ENCODE results near the gene DDTL.

DNA sequence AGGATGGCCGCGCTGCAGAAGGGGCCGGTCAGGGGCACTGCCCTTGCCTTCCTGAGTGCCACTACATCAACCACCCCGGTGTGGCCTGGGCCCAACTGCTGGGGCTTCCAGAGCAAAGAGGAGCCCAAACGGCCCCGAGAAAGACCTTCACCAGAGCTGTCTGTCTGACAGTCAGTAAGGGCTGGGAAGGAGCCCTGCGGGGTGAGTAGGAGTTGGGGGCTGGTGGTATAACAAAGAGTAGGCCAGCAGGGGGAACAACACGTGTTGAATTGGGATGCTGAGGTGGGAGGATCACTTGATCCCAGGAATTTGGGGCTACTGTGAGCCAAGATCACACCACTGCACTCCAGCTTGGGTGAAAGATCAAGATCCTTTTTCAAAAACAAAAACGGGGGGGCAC, 34.6 kb downstream of the DDTL start:
- TF ChIP-seq, protein P1, sequence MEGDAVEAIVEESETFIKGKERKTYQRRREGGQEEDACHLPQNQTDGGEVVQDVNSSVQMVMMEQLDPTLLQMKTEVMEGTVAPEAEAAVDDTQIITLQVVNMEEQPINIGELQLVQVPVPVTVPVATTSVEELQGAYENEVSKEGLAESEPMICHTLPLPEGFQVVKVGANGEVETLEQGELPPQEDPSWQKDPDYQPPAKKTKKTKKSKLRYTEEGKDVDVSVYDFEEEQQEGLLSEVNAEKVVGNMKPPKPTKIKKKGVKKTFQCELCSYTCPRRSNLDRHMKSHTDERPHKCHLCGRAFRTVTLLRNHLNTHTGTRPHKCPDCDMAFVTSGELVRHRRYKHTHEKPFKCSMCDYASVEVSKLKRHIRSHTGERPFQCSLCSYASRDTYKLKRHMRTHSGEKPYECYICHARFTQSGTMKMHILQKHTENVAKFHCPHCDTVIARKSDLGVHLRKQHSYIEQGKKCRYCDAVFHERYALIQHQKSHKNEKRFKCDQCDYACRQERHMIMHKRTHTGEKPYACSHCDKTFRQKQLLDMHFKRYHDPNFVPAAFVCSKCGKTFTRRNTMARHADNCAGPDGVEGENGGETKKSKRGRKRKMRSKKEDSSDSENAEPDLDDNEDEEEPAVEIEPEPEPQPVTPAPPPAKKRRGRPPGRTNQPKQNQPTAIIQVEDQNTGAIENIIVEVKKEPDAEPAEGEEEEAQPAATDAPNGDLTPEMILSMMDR (IDR thresholded peaks at IDR 0.05): no peak
- TF ChIP-seq POLR2A (IDR thresholded peaks at IDR 0.05) (no peak), POLR2AphosphoS5 (IDR thresholded peaks at IDR 0.05) (no peak)
